HCT116 (cell line): Measurements from ENCODE around the gene LMNTD2.

Source experiments
- EZH2phosphoT487 ChIP-seq: fragments of 200-600 bp; IDR thresholded peaks from 2 replicates; pipeline ENCODE4 v1.6.1; 2018; ENCODE audit warnings: antibody characterized with exemption, borderline replicate concordance
- POLR2AphosphoS5 ChIP-seq: IDR thresholded peaks from 2 replicates; pipeline ENCODE4 v1.6.1; 2011; ENCODE audit warnings: mild to moderate bottlenecking, low read depth, low read length, moderate library complexity
- REST ChIP-seq: IDR thresholded peaks from 2 replicates; pipeline ENCODE4 v1.6.1; 2012; ENCODE audit warnings: low read depth
- SRF ChIP-seq: IDR thresholded peaks from 2 replicates; pipeline ENCODE4 v1.6.1; 2012; ENCODE audit warnings: low read depth
- TF ChIP-seq, protein P1 (sequence below), 3 experiments: fragments of 200-600 bp in 1 of 3; sonication (generic) in 1 of 3; IDR thresholded peaks in 2 of 3; conservative IDR thresholded peaks in 1 of 3; 2 replicates each; pipeline ENCODE4 v1.5.1; 2012 to 2017; ENCODE audit warnings: low read depth in 2 of 3, low read length in 2 of 3, antibody characterized with exemption in 1 of 3, borderline replicate concordance in 1 of 3, control low read depth in 1 of 3, mild to moderate bottlenecking in 1 of 3, mixed read lengths in 1 of 3, mixed run types in 1 of 3, moderate library complexity in 1 of 3; ENCODE audit not compliant: insufficient read depth in 1 of 3

- TF ChIP-seq, protein P1, sequence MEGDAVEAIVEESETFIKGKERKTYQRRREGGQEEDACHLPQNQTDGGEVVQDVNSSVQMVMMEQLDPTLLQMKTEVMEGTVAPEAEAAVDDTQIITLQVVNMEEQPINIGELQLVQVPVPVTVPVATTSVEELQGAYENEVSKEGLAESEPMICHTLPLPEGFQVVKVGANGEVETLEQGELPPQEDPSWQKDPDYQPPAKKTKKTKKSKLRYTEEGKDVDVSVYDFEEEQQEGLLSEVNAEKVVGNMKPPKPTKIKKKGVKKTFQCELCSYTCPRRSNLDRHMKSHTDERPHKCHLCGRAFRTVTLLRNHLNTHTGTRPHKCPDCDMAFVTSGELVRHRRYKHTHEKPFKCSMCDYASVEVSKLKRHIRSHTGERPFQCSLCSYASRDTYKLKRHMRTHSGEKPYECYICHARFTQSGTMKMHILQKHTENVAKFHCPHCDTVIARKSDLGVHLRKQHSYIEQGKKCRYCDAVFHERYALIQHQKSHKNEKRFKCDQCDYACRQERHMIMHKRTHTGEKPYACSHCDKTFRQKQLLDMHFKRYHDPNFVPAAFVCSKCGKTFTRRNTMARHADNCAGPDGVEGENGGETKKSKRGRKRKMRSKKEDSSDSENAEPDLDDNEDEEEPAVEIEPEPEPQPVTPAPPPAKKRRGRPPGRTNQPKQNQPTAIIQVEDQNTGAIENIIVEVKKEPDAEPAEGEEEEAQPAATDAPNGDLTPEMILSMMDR (IDR thresholded peaks at IDR 0.05 in 2 of 3, conservative IDR thresholded peaks at IDR 0.05 in 1 of 3; ENCODE audit: borderline replicate concordance in 1 of 3, insufficient read depth in 1 of 3, low read depth in 2 of 3, low read length in 2 of 3) = no peak
- TF ChIP-seq POLR2AphosphoS5 = no peak
- no peak for TF ChIP-seq REST
- no peak for TF ChIP-seq SRF
- TF ChIP-seq EZH2phosphoT487 = no peak
Observed at GRCh38 chr11:504994-505344, 55.6 kb downstream of the LMNTD2 start.
